GM12872 (cell line): ENCODE results near the gene TPRX1.

Experiments
- TF ChIP-seq, protein P1 (sequence below): IDR thresholded peaks from 3 replicates; pipeline ENCODE4 v1.5.1; 2011; ENCODE audit warnings: low read depth, mild to moderate bottlenecking, low read length, moderate library complexity; ENCODE audit not compliant: insufficient read depth

Gene TPRX1

GRCh38 chr19:47766670-47767069, 37.7 kb downstream of the TPRX1 start:
- TF ChIP-seq, protein P1, sequence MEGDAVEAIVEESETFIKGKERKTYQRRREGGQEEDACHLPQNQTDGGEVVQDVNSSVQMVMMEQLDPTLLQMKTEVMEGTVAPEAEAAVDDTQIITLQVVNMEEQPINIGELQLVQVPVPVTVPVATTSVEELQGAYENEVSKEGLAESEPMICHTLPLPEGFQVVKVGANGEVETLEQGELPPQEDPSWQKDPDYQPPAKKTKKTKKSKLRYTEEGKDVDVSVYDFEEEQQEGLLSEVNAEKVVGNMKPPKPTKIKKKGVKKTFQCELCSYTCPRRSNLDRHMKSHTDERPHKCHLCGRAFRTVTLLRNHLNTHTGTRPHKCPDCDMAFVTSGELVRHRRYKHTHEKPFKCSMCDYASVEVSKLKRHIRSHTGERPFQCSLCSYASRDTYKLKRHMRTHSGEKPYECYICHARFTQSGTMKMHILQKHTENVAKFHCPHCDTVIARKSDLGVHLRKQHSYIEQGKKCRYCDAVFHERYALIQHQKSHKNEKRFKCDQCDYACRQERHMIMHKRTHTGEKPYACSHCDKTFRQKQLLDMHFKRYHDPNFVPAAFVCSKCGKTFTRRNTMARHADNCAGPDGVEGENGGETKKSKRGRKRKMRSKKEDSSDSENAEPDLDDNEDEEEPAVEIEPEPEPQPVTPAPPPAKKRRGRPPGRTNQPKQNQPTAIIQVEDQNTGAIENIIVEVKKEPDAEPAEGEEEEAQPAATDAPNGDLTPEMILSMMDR = no peak

GRCh38 chr19:47766359-47766620, 38.1 kb downstream of the TPRX1 start:
- TF ChIP-seq, protein P1 = no peak

DNA sequence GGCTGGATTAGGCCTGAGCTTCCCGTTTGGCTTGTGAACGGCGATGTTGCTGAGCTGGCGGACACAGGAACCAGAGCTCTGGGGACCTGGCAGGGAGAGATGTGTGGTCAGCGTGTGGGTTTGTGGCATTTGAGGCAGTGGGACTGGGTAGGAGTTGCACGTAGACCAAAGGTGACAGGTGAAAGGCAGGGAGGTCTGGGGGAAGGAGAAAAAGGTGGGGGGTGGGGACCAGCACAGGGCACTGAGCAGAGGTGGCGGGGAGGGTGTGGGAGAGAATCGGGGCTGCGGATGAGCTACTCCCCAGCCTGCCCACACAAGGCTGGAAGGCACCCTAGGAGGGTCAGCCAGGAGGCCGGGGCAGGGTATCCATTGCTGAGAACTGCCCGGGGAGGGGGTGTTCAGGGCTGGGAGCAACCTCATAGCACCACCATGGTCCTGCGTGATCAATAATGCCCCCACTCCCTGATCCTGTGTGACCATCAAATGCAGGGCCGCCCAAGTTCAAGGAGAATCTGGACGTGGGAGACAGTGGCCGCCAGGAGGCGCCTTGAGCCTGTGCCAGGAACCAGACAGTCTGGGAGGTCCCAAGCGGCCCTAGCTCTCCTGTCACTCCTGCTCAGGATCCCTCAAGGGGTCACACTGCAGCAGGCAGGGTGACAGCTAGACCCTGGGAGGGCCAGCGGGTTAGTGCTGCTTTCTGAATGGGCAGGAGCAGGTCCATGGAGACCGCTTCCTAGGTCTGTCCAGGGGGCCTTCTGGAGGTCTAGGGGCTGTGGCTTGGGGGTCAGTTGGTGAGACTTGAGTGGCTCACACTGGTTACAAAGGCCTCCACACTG, 38.6 kb downstream of the TPRX1 start:
- TF ChIP-seq, protein P1 = peak; percentile 91

DNA sequence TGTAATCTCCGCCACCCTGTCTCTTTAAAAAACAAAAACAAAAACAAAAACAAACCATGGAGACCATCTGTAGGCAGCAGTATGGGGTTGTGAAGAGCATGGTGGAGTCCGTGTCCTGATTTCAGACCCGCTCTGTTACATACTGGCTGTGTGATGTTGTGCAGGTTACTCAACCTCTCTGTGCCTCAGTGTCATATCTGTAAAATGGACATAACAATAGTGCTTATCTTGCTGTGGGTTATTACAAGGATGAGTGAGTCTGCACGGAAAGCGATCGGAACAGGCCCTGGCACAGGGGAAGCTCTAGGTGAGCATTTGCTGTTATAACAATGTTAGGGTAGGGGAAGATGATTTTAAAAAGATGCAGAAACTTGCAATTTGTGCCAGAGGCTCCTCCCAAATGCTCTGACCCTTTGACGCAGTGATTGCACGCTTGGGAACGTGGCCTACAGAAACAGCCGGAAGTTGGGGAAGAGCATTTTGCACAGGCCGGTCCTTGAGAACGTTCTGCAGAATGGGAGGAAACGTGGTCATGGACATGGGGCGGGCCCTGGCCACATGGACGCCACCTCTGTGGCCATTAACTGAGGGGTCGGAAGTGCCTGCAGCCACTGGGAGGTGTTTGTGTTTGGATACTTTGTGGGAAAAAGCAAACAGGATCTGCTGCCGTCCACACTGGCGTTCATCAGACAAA, 41.6 kb downstream of the TPRX1 start:
- TF ChIP-seq, protein P1 = no peak

- TF ChIP-seq, protein P1 = no peak
These were observed 42.2 kb downstream of the TPRX1 start for GRCh38 chr19:47762151-47762550.

- TF ChIP-seq, protein P1 = no peak
These were observed 42.8 kb downstream of the TPRX1 start for GRCh38 chr19:47761566-47761965.

GRCh38 chr19:47760632-47760999, 43.7 kb downstream of the TPRX1 start:
- TF ChIP-seq, protein P1 = no peak
